NK-92 treated with Interleukin-12 subunit alpha and Interleukin-12 subunit beta, amount 100 ng/mL, for 24 hours (cell line): ENCODE measurements around the gene RNF217.
"Not testable (repeated sequence)": the region's sequence is repeated elsewhere in the genome, so short reads cannot be mapped to it uniquely, and the experiment has no call there.

Source experiments
- DNase-seq: peaks from one replicate; lab custom pipeline; 2025; lab: John Stamatoyannopoulos, UW

Gene RNF217

GRCh38 chr6:125057392-125058246, 95.4 kb downstream of the RNF217 start:
- no peak for DNase-seq

GRCh38 chr6:125058546-125058945, 96.3 kb downstream of the RNF217 start:
- DNase-seq, result no peak

GRCh38 chr6:125063307-125063706, 101.1 kb downstream of the RNF217 start:
- DNase-seq, result no peak

- no peak for DNase-seq
These were observed 103.9 kb downstream of the RNF217 start for GRCh38 chr6:125066140-125066539.

GRCh38 chr6:125066964-125067363, 104.7 kb downstream of the RNF217 start:
- DNase-seq, result no peak

- no peak for DNase-seq
These were observed 105.3 kb downstream of the RNF217 start for GRCh38 chr6:125067552-125067951.

- DNase-seq, result no peak
These were observed 110.8 kb downstream of the RNF217 start for GRCh38 chr6:125073071-125073470.

GRCh38 chr6:125074120-125074519, 111.9 kb downstream of the RNF217 start:
- no peak for DNase-seq

GRCh38 chr6:125075073-125075472, 112.8 kb downstream of the RNF217 start:
- not testable (repeated sequence) for DNase-seq

GRCh38 chr6:125075741-125076481, 113.7 kb downstream of the RNF217 start:
- DNase-seq, result no peak

- DNase-seq, result no peak
These were observed 114.2 kb downstream of the RNF217 start for GRCh38 chr6:125076482-125076742.

- DNase-seq, result no peak
These were observed 115.2 kb downstream of the RNF217 start for GRCh38 chr6:125077453-125077852.

GRCh38 chr6:125078602-125079321, 116.5 kb downstream of the RNF217 start:
- DNase-seq, result no peak

GRCh38 chr6:125082908-125083683, 120.9 kb downstream of the RNF217 start:
- no peak for DNase-seq

- DNase-seq, result no peak
These were observed 121.4 kb downstream of the RNF217 start for GRCh38 chr6:125083684-125083990.

- DNase-seq, result no peak
These were observed 124.5 kb downstream of the RNF217 start for GRCh38 chr6:125086716-125087115.

- DNase-seq, result no peak
These were observed 126.7 kb downstream of the RNF217 start for GRCh38 chr6:125088963-125089362.

- no peak for DNase-seq
These were observed 132.3 kb downstream of the RNF217 start for GRCh38 chr6:125094563-125094962.

GRCh38 chr6:125095580-125096301, 133.5 kb downstream of the RNF217 start:
- DNase-seq, result no peak

- no peak for DNase-seq
These were observed 134.9 kb downstream of the RNF217 start for GRCh38 chr6:125097186-125097585.

- DNase-seq, result no peak
These were observed 136.0 kb downstream of the RNF217 start for GRCh38 chr6:125098253-125098652.
